Measurements from ENCODE around the gene FUZ.

DNA sequence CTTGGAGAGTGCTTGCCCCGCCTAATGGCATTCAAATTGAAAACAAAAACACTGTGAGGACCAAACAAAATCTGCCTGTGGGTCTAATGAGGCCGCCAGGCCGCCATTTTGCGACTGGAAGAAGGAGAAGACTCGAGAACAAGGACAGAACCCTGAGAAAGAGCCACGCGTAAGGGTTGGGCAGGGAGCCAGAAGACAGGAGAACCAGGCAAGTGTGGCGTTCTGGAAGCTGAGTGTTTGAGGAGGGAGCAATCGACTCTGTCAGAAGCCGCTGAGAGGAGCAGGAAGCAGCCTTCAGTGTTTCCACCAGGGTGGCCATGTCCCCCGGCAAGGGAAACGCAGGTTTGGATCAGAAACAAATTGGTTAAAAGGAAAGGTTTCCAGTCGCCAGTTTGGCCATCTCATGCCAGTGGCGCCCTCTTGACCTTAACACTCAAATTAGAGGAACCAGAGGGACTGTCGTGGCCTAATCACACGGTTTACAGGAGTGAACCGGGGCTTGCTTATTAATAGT lies 27.7 kb upstream of the FUZ start:
- TF ChIP-seq, protein P1, sequence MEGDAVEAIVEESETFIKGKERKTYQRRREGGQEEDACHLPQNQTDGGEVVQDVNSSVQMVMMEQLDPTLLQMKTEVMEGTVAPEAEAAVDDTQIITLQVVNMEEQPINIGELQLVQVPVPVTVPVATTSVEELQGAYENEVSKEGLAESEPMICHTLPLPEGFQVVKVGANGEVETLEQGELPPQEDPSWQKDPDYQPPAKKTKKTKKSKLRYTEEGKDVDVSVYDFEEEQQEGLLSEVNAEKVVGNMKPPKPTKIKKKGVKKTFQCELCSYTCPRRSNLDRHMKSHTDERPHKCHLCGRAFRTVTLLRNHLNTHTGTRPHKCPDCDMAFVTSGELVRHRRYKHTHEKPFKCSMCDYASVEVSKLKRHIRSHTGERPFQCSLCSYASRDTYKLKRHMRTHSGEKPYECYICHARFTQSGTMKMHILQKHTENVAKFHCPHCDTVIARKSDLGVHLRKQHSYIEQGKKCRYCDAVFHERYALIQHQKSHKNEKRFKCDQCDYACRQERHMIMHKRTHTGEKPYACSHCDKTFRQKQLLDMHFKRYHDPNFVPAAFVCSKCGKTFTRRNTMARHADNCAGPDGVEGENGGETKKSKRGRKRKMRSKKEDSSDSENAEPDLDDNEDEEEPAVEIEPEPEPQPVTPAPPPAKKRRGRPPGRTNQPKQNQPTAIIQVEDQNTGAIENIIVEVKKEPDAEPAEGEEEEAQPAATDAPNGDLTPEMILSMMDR (IDR thresholded peaks at IDR 0.05; ENCODE audit: low read length), result no peak
- TF ChIP-seq EZH2 (IDR thresholded peaks at IDR 0.05; ENCODE audit: borderline replicate concordance, low read length), result no peak

Data from OCI-LY1 (cell line).